ENCODE data around the gene CLN5.
A peak's percentile ranks its signal among the peaks of the same experiment; 100 is the strongest.

The CLN5 gene

DNA sequence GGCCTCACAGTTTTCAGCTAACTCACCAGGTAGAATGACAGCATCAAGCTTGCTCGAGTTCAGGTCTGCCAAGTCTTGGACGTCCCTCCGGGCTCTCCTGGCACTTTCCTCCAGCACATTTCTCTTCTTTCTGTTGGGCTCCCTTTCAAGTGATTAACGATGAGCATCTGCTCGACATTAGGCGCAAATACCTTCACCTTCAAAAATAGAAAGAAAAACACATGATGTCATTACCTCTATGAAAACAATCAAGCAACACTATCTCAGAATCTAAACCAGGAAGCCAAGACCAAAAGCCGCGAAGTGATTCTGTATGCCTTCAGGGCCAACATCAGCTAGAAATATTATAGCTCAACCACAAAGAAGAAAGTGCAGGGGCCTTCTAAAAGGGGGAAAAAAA lies 15.4 kb upstream of the CLN5 start:
- H3K9me3 ChIP-seq = no peaks in the 10 kb centered on the region
- no peak overlapping the region for H3K4me3 ChIP-seq (ENCODE audit: low read depth in 1 of 2, low read length in 1 of 2)
- no peak overlapping the region for H3K27ac ChIP-seq
- TF ChIP-seq, protein P1, sequence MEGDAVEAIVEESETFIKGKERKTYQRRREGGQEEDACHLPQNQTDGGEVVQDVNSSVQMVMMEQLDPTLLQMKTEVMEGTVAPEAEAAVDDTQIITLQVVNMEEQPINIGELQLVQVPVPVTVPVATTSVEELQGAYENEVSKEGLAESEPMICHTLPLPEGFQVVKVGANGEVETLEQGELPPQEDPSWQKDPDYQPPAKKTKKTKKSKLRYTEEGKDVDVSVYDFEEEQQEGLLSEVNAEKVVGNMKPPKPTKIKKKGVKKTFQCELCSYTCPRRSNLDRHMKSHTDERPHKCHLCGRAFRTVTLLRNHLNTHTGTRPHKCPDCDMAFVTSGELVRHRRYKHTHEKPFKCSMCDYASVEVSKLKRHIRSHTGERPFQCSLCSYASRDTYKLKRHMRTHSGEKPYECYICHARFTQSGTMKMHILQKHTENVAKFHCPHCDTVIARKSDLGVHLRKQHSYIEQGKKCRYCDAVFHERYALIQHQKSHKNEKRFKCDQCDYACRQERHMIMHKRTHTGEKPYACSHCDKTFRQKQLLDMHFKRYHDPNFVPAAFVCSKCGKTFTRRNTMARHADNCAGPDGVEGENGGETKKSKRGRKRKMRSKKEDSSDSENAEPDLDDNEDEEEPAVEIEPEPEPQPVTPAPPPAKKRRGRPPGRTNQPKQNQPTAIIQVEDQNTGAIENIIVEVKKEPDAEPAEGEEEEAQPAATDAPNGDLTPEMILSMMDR (IDR thresholded peaks at IDR 0.05) = no peak
- H3K4me1 ChIP-seq (ENCODE audit: control insufficient read depth in 1 of 2, insufficient read depth in 1 of 2, low read depth in 1 of 2, low read length in 1 of 2) = peaks cover 5 to 6% of the 10 kb centered on the region in 2 experiments
- H3K36me3 ChIP-seq = no peaks in the 10 kb centered on the region
- peaks cover 90% of the 10 kb centered on the region for H3K27me3 ChIP-seq

DNA sequence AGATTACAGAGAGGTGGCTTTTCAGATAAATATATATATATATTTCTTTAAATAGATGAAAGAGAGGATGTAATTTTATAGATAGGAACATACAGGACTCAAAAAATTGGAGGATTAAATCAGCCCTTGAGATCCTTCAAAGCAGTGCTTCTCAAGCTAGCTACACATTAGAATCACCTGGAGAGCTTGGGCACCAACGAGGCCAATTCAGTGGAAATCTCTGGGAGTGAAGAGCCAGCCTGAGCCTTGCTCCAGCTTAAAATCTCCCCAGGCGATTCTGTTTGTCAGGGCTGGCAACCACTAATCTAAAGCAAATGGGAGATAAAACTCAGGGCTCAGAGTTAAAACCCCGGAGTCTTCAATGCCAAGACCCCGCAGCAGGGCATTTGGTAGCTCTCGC lies 15.0 kb upstream of the CLN5 start:
- H3K9me3 ChIP-seq = no peaks in the 10 kb centered on the region
- H3K27me3 ChIP-seq = peaks cover 90% of the 10 kb centered on the region
- peaks cover 5 to 6% of the 10 kb centered on the region in 2 experiments for H3K4me1 ChIP-seq (ENCODE audit: control insufficient read depth in 1 of 2, insufficient read depth in 1 of 2, low read depth in 1 of 2, low read length in 1 of 2)
- no peaks in the 10 kb centered on the region for H3K36me3 ChIP-seq
- no peak overlapping the region for H3K4me3 ChIP-seq (ENCODE audit: low read depth in 1 of 2, low read length in 1 of 2)
- no peak overlapping the region for H3K27ac ChIP-seq
- TF ChIP-seq, protein P1 (IDR thresholded peaks at IDR 0.05) = no peak

DNA sequence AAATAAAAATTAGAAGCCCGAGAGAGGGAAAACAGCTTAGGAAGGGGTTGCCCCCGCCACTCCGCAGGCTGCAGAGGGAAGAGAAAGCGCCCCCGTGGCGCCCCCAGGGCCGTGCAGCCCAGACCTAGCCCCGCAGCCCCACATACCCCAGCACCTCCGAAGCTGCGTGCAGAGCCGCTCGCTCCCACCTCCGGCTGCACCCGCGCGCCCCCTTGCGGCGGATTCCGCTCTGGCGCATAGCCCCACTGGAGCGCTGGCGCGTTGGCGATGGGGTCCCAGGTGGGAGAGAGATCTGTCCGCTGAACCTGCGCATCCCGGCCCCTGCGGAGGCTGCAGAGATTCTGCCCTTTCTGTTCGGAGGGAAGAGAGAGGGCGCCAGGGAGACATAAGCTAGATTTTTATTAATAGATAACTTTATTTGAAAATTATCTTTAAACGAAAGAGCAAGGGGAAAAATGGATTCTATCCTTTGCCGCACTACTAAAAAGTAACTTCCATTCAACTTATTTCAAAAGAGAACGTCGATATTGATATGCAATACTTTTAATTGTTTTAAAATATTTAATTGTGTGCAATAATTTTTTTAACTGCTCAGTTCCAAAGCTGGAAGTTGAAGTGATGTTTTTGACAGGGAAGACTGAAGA lies 11.7 kb upstream of the CLN5 start:
- no peaks in the 10 kb centered on the region for H3K36me3 ChIP-seq
- peaks cover 5 to 6% of the 10 kb centered on the region in 2 experiments for H3K4me1 ChIP-seq (ENCODE audit: control insufficient read depth in 1 of 2, insufficient read depth in 1 of 2, low read depth in 1 of 2, low read length in 1 of 2)
- peaks cover 64% of the 10 kb centered on the region for H3K27me3 ChIP-seq
- TF ChIP-seq, protein P1 (IDR thresholded peaks at IDR 0.05) = peak; percentile 87
- H3K27ac ChIP-seq = no peak overlapping the region
- H3K4me3 ChIP-seq (ENCODE audit: low read depth in 1 of 2, low read length in 1 of 2) = peak overlapping the region in 1 of 2 experiments; percentile 7
- no peaks in the 10 kb centered on the region for H3K9me3 ChIP-seq

DNA sequence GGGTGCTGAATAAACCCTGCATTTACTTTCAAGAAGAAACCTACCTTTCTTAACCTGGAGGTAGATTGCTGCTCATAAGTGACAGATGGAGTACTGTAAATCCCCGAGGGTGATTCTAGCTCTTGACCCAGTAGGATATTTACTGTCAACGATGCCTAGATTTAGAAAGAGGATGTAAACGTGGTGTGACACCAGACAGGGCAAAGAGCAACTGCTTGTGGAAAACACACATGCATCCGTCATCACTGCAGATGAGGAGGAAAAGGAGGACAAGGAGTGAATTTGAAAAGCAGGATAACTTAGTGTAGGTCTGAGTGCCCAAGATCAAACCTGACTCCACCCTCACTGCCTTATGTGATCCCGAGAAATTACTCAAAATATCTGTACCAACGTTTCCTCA lies 9.8 kb upstream of the CLN5 start:
- Histone ChIP-seq H3K27ac (no peak overlapping the region), H3K4me1 (ENCODE audit: control insufficient read depth in 1 of 2, insufficient read depth in 1 of 2, low read depth in 1 of 2, low read length in 1 of 2) (peaks cover 5 to 6% of the 10 kb centered on the region in 2 experiments), H3K4me3 (ENCODE audit: low read depth in 1 of 2, low read length in 1 of 2) (no peak overlapping the region), H3K9me3 (no peaks in the 10 kb centered on the region), H3K36me3 (no peaks in the 10 kb centered on the region), H3K27me3 (peaks cover 67% of the 10 kb centered on the region)
- TF ChIP-seq, protein P1 (IDR thresholded peaks at IDR 0.05) = no peak

DNA sequence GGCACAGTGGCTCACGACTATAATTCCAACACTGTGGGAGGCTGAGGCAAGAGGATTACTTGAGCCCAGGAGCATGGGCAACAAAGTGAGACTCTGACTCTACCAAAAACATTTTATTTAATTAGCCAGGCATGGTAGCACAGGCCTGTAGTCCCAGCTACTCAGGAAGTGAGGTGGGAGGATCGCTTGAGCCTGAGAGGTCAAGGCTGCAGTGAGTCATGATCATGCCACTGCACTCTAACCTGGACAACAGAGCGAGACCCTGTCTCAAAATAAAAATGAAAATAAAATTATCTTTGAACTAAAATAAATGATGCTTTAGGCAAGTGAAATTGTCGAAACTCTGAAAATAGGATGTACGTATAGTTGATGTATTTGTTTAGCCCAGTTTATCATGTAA lies 8.2 kb upstream of the CLN5 start:
- no peak overlapping the region for H3K4me3 ChIP-seq (ENCODE audit: low read depth in 1 of 2, low read length in 1 of 2)
- no peaks in the 10 kb centered on the region for H3K9me3 ChIP-seq
- no peak overlapping the region for H3K27ac ChIP-seq
- TF ChIP-seq, protein P1 (IDR thresholded peaks at IDR 0.05) = no peak
- H3K36me3 ChIP-seq = no peaks in the 10 kb centered on the region
- H3K4me1 ChIP-seq (ENCODE audit: control insufficient read depth in 1 of 2, insufficient read depth in 1 of 2, low read depth in 1 of 2, low read length in 1 of 2) = peaks cover 5 to 6% of the 10 kb centered on the region in 2 experiments
- peaks cover 58% of the 10 kb centered on the region for H3K27me3 ChIP-seq
